ENCODE data around the gene PTPN3. TPM values are rescaled to one million over a fixed set of nuclear protein-coding genes. Genes with fewer than 3 reads are reported as not detected.

PTPN3 gene
- total RNA-seq, 1 donor from 2014 or later = 2.4 TPM

- no peak for DNase-seq (ENCODE audit: low spot score)
- Mint-ChIP-seq H3K36me3 (no peaks in the 10 kb centered on the region), H3K27ac (no peak overlapping the region), H3K9me3 (no peaks in the 10 kb centered on the region), H3K4me1 (peaks cover 16% of the 10 kb centered on the region), H3K27me3 (ENCODE audit: insufficient read depth, low read depth) (no peaks in the 10 kb centered on the region), H3K4me3 (no peak overlapping the region)
- Histone ChIP-seq H4K20me1 (ENCODE audit: low read depth) (no peaks in the 10 kb centered on the region), H3K79me2 (ENCODE audit: low read depth) (no peaks in the 10 kb centered on the region), H3K4me1 (peaks cover 19% of the 10 kb centered on the region), H3K4me2 (no peak overlapping the region), H3F3A (ENCODE audit: low read depth) (no peaks in the 10 kb centered on the region), H3K4me3 (no peak overlapping the region), H3K36me3 (no peaks in the 10 kb centered on the region), H3K27ac (no peak overlapping the region), H3K27me3 (no peaks in the 10 kb centered on the region), H2AFZ (replicated peaks) (no peak overlapping the region), H3K9me3 (ENCODE audit: low read depth) (no peaks in the 10 kb centered on the region), H3K9ac (no peak overlapping the region)
- TF ChIP-seq EZH2 (IDR thresholded peaks at IDR 0.05) (no peak), EZH2phosphoT487 (IDR thresholded peaks at IDR 0.05) (no peak)
- TF ChIP-seq, protein P1, sequence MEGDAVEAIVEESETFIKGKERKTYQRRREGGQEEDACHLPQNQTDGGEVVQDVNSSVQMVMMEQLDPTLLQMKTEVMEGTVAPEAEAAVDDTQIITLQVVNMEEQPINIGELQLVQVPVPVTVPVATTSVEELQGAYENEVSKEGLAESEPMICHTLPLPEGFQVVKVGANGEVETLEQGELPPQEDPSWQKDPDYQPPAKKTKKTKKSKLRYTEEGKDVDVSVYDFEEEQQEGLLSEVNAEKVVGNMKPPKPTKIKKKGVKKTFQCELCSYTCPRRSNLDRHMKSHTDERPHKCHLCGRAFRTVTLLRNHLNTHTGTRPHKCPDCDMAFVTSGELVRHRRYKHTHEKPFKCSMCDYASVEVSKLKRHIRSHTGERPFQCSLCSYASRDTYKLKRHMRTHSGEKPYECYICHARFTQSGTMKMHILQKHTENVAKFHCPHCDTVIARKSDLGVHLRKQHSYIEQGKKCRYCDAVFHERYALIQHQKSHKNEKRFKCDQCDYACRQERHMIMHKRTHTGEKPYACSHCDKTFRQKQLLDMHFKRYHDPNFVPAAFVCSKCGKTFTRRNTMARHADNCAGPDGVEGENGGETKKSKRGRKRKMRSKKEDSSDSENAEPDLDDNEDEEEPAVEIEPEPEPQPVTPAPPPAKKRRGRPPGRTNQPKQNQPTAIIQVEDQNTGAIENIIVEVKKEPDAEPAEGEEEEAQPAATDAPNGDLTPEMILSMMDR (IDR thresholded peaks at IDR 0.05) = no peak
Measured at GRCh38 chr9:109473329-109473728, 24.8 kb downstream of the PTPN3 start.

GRCh38 chr9:109471475-109472393 lies 26.4 kb downstream of the PTPN3 start:
- H4K20me1 ChIP-seq (ENCODE audit: low read depth) = no peaks in the 10 kb centered on the region
- H3K27ac Mint-ChIP-seq = no peak overlapping the region
- H3K4me3 ChIP-seq = no peak overlapping the region
- TF ChIP-seq, protein P1 (IDR thresholded peaks at IDR 0.05) = no peak
- TF ChIP-seq EZH2phosphoT487 (IDR thresholded peaks at IDR 0.05) = no peak
- TF ChIP-seq EZH2 (IDR thresholded peaks at IDR 0.05) = no peak
- no peaks in the 10 kb centered on the region for H3K9me3 Mint-ChIP-seq
- H3K9me3 ChIP-seq (ENCODE audit: low read depth) = no peaks in the 10 kb centered on the region
- H3K79me2 ChIP-seq (ENCODE audit: low read depth) = no peaks in the 10 kb centered on the region
- H3K4me1 ChIP-seq = peaks cover 18% of the 10 kb centered on the region
- H3F3A ChIP-seq (ENCODE audit: low read depth) = no peaks in the 10 kb centered on the region
- H3K4me3 Mint-ChIP-seq = no peak overlapping the region
- no peaks in the 10 kb centered on the region for H3K27me3 ChIP-seq
- no peaks in the 10 kb centered on the region for H3K27me3 Mint-ChIP-seq (ENCODE audit: insufficient read depth, low read depth)
- no peak overlapping the region for H3K4me2 ChIP-seq
- no peak for DNase-seq (ENCODE audit: low spot score)
- H3K4me1 Mint-ChIP-seq = peaks cover 10% of the 10 kb centered on the region
- H3K9ac ChIP-seq = no peak overlapping the region
- H3K36me3 ChIP-seq = no peaks in the 10 kb centered on the region
- no peak overlapping the region for H2AFZ ChIP-seq (replicated peaks)
- H3K27ac ChIP-seq = no peak overlapping the region
- H3K36me3 Mint-ChIP-seq = no peaks in the 10 kb centered on the region

DNA sequence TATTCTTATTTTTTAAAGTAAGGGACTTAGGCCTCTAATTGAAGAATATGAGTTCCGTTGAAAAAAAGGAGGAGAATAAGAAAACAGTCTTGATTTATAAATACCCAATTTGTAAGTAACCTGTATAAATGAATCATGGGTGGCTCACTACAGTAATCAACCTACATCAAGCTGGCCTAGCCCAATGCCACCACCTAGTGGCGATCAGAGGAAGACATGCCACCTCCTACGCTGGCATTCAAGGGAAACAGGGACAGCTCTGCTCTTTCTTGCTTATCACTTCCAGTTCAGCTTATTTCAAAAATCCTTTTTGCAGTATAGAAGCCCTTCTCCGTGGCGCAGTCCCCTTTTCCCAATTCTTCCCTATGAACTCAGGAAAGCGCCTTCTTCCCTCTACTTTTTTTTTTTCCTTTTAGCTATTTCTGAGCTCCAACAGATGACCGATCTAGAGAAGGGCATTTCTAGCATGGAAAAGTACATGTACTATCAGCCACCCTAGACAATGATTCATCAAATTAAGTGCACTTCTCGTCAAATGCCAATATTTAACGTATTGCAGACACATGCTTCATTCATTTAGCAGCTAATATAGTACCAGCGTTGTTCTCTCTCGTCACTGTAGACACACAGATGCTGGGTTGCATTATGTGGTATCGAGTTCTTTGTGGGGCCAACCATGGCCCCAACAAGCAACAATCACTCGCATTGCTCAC lies 28.3 kb downstream of the PTPN3 start:
- Mint-ChIP-seq H3K9me3 (no peaks in the 10 kb centered on the region), H3K4me1 (peaks cover 9% of the 10 kb centered on the region), H3K4me3 (no peak overlapping the region), H3K27me3 (ENCODE audit: insufficient read depth, low read depth) (no peaks in the 10 kb centered on the region), H3K27ac (no peak overlapping the region), H3K36me3 (no peaks in the 10 kb centered on the region)
- H4K20me1 ChIP-seq (ENCODE audit: low read depth) = no peaks in the 10 kb centered on the region
- H3K4me2 ChIP-seq = no peak overlapping the region
- H3K9ac ChIP-seq = no peak overlapping the region
- H3K36me3 ChIP-seq = no peaks in the 10 kb centered on the region
- H3K9me3 ChIP-seq (ENCODE audit: low read depth) = no peaks in the 10 kb centered on the region
- no peak overlapping the region for H3K27ac ChIP-seq
- no peaks in the 10 kb centered on the region for H3F3A ChIP-seq (ENCODE audit: low read depth)
- no peak overlapping the region for H2AFZ ChIP-seq (replicated peaks)
- no peak overlapping the region for H3K4me3 ChIP-seq
- DNase-seq (ENCODE audit: low spot score) = peak; percentile 77
- H3K27me3 ChIP-seq = no peaks in the 10 kb centered on the region
- H3K79me2 ChIP-seq (ENCODE audit: low read depth) = no peaks in the 10 kb centered on the region
- TF ChIP-seq EZH2 (IDR thresholded peaks at IDR 0.05) (no peak), EZH2phosphoT487 (IDR thresholded peaks at IDR 0.05) (no peak)
- TF ChIP-seq, protein P1 (IDR thresholded peaks at IDR 0.05) = peak; percentile 90
- peaks cover 18% of the 10 kb centered on the region for H3K4me1 ChIP-seq
